IPS-15b (cell line): Measurements from ENCODE around the gene AMBP.
"Not testable (repeated sequence)": the region's sequence is repeated elsewhere in the genome, so short reads cannot be mapped to it uniquely, and the experiment has no call there.

Experiments used
- H3K27me3 ChIP-seq: one replicate; pipeline ENCODE4 v1.6.1; 2013; ENCODE audit warnings: low read length; ENCODE audit not compliant: control insufficient read depth, insufficient read depth
- H3K36me3 ChIP-seq: one replicate; pipeline ENCODE4 v1.6.1; 2013; ENCODE audit warnings: low read length; ENCODE audit not compliant: control insufficient read depth, insufficient read depth
- H3K4me1 ChIP-seq: one replicate; pipeline ENCODE4 v1.6.1; 2013; ENCODE audit warnings: mild to moderate bottlenecking, low read length; ENCODE audit not compliant: control insufficient read depth, insufficient read depth
- H3K4me3 ChIP-seq: one replicate; pipeline ENCODE4 v1.5.1; 2013; ENCODE audit warnings: low read depth, low read length
- H3K9ac ChIP-seq: one replicate; pipeline ENCODE4 v1.6.1; 2013; ENCODE audit warnings: low read depth, mild to moderate bottlenecking, low read length
- H3K9me3 ChIP-seq: one replicate; pipeline ENCODE4 v1.6.1; 2013; ENCODE audit warnings: mild to moderate bottlenecking, low read length; ENCODE audit not compliant: control insufficient read depth, insufficient read depth

Gene AMBP

GRCh38 chr9:114050646-114051045 is 27.5 kb downstream of the AMBP start:
- H3K4me3 ChIP-seq: no peak overlapping the region
- H3K4me1 ChIP-seq: no peaks in the 10 kb centered on the region
- H3K9ac ChIP-seq: no peak overlapping the region
- no peaks in the 10 kb centered on the region for H3K27me3 ChIP-seq
- H3K36me3 ChIP-seq: peaks cover 8% of the 10 kb centered on the region
- no peaks in the 10 kb centered on the region for H3K9me3 ChIP-seq

DNA sequence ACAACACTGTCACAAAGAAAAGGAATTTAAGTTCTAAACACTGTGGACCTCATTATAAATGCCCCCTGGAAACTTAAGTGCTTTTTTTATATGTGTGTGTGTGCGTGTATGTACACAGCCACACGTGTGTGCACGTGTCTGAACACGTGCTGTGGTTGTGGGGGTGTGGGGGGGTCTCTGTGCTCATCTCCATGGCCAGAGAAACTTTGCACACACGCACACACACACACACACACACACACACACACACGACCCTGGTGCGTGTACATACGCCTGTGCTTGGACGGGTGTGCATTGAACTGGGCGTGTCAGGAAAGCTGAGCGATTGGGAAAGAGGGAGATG is 27.9 kb downstream of the AMBP start:
- Histone ChIP-seq H3K4me3 (no peak overlapping the region), H3K27me3 (no peaks in the 10 kb centered on the region), H3K36me3 (peaks cover 8% of the 10 kb centered on the region), H3K4me1 (no peaks in the 10 kb centered on the region), H3K9ac (no peak overlapping the region), H3K9me3 (no peaks in the 10 kb centered on the region)

GRCh38 chr9:114049441-114050225 is 28.5 kb downstream of the AMBP start:
- H3K4me1 ChIP-seq: no peaks in the 10 kb centered on the region
- H3K27me3 ChIP-seq: no peaks in the 10 kb centered on the region
- no peak overlapping the region for H3K4me3 ChIP-seq
- H3K36me3 ChIP-seq: peaks cover 8% of the 10 kb centered on the region
- H3K9ac ChIP-seq: no peak overlapping the region
- H3K9me3 ChIP-seq: no peaks in the 10 kb centered on the region

DNA sequence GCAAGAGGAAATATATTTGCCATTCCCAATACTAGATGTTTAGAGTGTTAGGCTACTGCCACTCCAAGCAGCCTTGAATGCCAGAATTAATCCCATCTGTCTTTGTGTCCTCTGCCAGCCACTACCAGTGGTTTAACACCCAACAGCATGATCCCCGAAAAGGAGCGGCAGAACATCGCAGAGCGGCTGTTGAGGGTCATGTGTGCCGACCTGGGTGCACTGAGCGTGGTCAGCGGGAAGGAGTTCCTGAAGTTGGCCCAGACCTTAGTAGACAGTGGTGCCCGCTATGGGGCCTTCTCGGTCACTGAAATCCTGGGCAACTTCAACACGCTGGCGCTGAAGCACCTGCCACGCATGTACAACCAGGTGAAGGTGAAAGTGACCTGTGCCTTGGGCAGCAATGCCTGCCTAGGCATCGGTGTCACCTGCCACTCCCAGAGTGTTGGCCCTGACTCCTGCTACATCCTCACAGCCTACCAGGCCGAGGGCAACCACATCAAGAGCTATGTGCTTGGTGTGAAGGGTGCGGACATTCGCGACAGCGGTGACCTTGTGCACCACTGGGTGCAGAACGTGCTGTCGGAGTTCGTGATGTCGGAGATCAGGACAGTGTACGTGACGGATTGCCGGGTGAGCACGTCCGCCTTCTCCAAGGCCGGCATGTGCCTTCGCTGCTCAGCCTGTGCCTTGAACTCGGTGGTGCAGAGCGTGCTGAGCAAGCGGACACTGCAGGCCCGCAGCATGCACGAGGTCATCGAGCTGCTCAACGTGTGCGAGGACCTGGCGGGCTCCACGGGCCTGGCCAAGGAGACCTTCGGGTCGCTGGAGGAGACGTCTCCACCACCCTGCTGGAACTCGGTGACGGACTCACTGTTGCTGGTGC is 29.3 kb downstream of the AMBP start:
- H3K9me3 ChIP-seq: no peaks in the 10 kb centered on the region
- H3K9ac ChIP-seq: no peak overlapping the region
- no peak overlapping the region for H3K4me3 ChIP-seq
- H3K27me3 ChIP-seq: no peaks in the 10 kb centered on the region
- H3K36me3 ChIP-seq: peaks cover 8% of the 10 kb centered on the region
- no peaks in the 10 kb centered on the region for H3K4me1 ChIP-seq

DNA sequence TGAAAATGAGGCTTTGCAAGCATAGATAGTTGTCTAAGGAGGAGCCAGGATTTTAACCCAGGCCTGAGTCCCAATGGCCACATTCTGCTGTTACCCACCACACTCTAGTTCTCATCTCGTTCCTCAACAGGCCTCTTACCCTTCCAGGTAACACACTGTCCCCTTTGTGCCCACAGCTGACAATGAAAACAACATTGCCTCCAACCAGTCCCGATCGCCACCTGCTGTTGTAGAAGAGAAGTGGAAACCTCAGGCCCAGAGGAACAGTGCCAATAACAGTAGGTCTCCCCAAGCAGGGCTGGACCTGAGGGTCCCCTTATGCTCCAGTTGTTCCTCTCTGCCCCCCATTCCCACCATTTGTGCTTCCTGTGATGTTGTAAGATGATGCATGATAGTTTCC is 30.4 kb downstream of the AMBP start:
- H3K4me3 ChIP-seq: no peak overlapping the region
- H3K4me1 ChIP-seq: no peaks in the 10 kb centered on the region
- peaks cover 8% of the 10 kb centered on the region for H3K36me3 ChIP-seq
- H3K9ac ChIP-seq: no peak overlapping the region
- H3K27me3 ChIP-seq: no peaks in the 10 kb centered on the region
- H3K9me3 ChIP-seq: no peaks in the 10 kb centered on the region

DNA sequence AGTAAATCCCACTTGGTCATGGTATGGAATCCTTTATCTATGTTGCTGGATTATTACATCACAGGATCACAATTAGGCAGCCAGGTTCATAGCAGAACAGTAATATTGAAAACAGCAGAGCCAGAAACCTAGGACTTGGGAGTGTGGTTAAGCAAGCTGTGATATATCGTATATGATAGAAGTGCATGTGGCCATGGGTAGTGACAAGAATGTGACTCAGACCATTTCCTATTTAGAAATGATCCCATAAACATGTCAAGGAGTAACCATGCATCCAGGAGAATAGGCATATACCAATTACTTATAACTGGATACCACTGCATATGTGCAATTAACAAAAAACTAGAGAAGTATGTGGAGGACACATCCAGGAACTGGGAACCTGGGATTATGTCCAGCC is 31.2 kb downstream of the AMBP start:
- Histone ChIP-seq H3K9ac (no peak overlapping the region), H3K36me3 (peaks cover 8% of the 10 kb centered on the region), H3K4me3 (no peak overlapping the region), H3K4me1 (no peaks in the 10 kb centered on the region), H3K9me3 (no peaks in the 10 kb centered on the region), H3K27me3 (no peaks in the 10 kb centered on the region)

- Histone ChIP-seq H3K9me3 (no peaks in the 10 kb centered on the region), H3K4me3 (no peak overlapping the region), H3K27me3 (no peaks in the 10 kb centered on the region), H3K36me3 (peaks cover 8% of the 10 kb centered on the region), H3K4me1 (no peaks in the 10 kb centered on the region), H3K9ac (no peak overlapping the region)
Measured at GRCh38 chr9:114046237-114046755, 31.8 kb downstream of the AMBP start.

GRCh38 chr9:114043660-114044059 is 34.4 kb downstream of the AMBP start:
- H3K4me3 ChIP-seq, H3K4me1 ChIP-seq, H3K36me3 ChIP-seq, H3K9me3 ChIP-seq, H3K9ac ChIP-seq, H3K27me3 ChIP-seq: not testable (repeated sequence)

GRCh38 chr9:114039484-114039883 is 38.6 kb downstream of the AMBP start:
- Histone ChIP-seq H3K4me3 (no peak overlapping the region), H3K4me1 (peaks cover 7% of the 10 kb centered on the region), H3K9ac (no peak overlapping the region), H3K9me3 (no peaks in the 10 kb centered on the region), H3K27me3 (no peaks in the 10 kb centered on the region), H3K36me3 (peaks cover 13% of the 10 kb centered on the region)

DNA sequence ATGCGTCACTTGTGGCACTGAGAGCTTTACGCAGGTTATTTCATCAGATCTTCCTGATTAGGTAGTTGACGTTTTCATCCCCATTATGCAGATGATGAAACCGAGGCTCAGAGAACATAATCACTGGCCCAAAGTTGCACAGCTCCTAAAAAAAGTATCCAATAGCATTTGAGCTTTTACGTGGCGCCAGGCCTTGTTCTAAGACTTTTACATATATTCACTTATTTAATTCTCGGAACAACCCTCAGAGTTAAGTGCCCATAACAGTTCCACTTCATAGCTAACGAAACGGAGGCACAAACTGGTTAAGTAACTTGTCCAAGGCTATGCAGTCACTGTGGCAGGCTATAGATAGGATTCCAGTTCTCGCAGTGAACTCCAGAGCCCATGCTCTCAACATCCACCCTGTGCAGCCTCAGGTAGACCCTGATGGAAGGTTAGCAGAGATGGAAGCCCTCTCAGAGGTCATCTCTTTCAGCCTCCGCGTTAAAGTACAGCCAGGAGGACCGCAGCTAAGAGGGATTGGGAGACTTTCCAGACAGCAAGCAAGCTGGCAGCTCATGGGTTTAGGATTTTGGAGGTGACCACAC is 39.3 kb downstream of the AMBP start:
- H3K27me3 ChIP-seq: no peaks in the 10 kb centered on the region
- peaks cover 7% of the 10 kb centered on the region for H3K4me1 ChIP-seq
- H3K9me3 ChIP-seq: no peaks in the 10 kb centered on the region
- peaks cover 13% of the 10 kb centered on the region for H3K36me3 ChIP-seq
- no peak overlapping the region for H3K9ac ChIP-seq
- H3K4me3 ChIP-seq: no peak overlapping the region

GRCh38 chr9:114037961-114038723 is 40.0 kb downstream of the AMBP start:
- H3K9me3 ChIP-seq: no peaks in the 10 kb centered on the region
- H3K36me3 ChIP-seq: peaks cover 13% of the 10 kb centered on the region
- peaks cover 7% of the 10 kb centered on the region for H3K4me1 ChIP-seq
- H3K4me3 ChIP-seq: no peak overlapping the region
- no peaks in the 10 kb centered on the region for H3K27me3 ChIP-seq
- H3K9ac ChIP-seq: no peak overlapping the region
